NCI-H2196 treated with DMSO at 0.1 percent for 48 hours (cell line): ENCODE data around the gene CDRT15.
"Not testable (repeated sequence)": the region's sequence is repeated elsewhere in the genome, so short reads cannot be mapped to it uniquely, and the experiment has no call there.

Experiments used
- DNase-seq: peaks from one replicate; lab custom pipeline; 2025; ENCODE audit not compliant: unreplicated experiment; lab: John Stamatoyannopoulos, UW

The CDRT15 gene

DNA sequence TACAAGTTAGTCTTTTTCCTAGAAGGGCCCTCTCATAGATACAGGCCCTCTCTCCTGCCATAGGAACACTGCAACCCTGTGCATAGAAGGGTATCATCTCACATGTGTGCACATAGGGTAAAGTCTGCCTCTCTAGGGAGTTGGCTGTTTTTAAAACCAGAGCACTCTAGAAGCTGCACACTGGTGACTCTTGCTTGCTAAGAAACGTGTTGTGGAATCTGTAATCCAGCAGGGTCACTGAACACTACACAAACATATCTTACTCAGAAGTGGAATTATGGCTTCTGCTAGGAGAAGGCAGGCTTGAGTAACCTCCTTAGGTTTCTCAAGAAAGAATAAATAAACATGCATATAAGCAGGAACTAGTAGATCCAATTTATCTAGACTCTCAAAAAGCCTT lies 45.9 kb downstream of the CDRT15 start:
- DNase-seq: not testable (repeated sequence)

DNA sequence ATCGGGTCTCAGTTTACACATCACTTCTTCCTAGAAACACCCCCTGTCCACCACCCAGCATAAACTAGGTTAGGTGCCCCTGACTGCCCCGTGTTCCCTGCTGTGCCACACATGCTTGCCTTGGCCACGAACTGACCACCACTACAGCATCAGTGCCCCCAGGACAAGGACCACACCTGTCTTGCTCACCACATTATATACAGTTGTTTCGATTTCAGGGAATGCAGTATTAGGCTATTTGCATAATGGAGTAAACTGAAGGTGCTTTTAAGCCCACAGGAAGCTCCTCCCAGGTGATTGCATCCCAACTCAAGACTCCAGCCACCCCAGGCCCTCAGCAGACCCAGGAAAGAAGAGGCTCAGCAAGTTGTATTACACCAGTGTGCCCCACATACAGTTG lies 50.2 kb downstream of the CDRT15 start:
- not testable (repeated sequence) for DNase-seq
